GM19099 (cell line): ENCODE data around the gene LANCL2.

Experiments used
- POLR2A ChIP-seq: IDR thresholded peaks from 3 replicates; pipeline ENCODE4 v1.6.1; 2011; ENCODE audit warnings: low read depth; ENCODE audit not compliant: insufficient read length; ENCODE audit errors: extremely low read depth

Gene LANCL2

DNA sequence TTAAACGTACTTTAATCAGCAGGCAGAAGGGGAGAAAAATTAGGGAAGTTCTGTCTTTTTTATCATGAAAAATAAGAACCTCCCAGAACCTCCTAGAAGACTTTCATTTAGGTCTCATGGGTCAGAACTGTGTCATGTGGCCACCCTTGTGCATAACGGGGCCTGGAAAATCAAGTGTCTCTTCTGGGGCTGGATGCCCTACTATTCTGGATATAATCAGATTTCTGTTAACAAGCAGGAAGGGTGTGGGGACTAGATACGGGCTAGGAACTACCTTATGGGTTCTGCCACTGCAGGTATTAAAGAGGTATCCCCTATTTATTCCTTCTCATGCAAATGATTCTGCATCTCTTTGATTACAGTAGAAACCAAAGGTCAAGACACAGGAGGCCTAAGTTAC, 14.1 kb downstream of the LANCL2 start:
- TF ChIP-seq POLR2A: no peak

- TF ChIP-seq POLR2A: no peak
These were observed 16.1 kb downstream of the LANCL2 start for GRCh38 chr7:55381189-55381588.

GRCh38 chr7:55381696-55382095, 16.6 kb downstream of the LANCL2 start:
- TF ChIP-seq POLR2A: no peak

- TF ChIP-seq POLR2A: no peak
These were observed 17.1 kb downstream of the LANCL2 start for GRCh38 chr7:55382251-55382650.

DNA sequence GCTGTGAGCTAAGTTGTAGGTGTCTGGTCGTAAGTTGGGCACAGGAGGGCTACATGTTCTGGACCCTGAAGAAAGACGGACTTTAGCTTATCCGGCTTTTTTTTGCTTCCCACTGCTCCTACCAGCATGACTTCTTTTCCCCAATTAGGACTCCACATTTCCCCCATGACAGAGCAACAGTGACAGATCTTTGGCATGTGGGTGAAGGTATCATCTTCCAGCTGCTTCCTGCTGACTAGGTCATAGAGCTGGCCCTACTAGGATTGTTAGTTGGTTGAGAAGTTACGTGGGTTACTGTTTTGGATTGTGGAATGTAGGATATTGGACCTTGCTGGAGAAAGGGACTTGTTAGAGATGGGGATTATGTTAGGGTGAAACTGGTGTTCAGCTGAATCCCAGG, 21.4 kb downstream of the LANCL2 start:
- no peak for TF ChIP-seq POLR2A

- no peak for TF ChIP-seq POLR2A
These were observed 22.2 kb downstream of the LANCL2 start for GRCh38 chr7:55387062-55387965.

GRCh38 chr7:55396233-55396785, 31.2 kb downstream of the LANCL2 start:
- no peak for TF ChIP-seq POLR2A

DNA sequence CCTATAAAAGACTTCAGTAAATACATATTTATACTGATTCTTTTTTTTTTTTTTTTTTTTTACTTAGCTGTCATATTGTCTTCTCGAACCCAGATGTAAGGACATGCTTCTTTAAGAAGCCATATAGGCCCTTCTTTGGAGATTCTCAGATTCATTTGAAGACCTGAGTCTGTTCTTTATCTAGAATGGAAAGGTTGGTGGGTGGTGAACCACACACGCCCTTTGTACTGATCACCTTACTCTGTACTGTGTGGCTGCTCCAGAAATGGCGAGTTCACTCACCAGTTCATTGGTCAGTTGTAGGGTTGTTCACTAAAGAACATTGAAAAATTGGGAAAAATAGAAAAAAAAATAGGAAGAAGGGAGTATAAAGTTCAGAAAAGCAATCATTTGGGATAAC, 32.5 kb downstream of the LANCL2 start:
- no peak for TF ChIP-seq POLR2A

- no peak for TF ChIP-seq POLR2A
These were observed 35.1 kb downstream of the LANCL2 start for GRCh38 chr7:55400191-55400590.

DNA sequence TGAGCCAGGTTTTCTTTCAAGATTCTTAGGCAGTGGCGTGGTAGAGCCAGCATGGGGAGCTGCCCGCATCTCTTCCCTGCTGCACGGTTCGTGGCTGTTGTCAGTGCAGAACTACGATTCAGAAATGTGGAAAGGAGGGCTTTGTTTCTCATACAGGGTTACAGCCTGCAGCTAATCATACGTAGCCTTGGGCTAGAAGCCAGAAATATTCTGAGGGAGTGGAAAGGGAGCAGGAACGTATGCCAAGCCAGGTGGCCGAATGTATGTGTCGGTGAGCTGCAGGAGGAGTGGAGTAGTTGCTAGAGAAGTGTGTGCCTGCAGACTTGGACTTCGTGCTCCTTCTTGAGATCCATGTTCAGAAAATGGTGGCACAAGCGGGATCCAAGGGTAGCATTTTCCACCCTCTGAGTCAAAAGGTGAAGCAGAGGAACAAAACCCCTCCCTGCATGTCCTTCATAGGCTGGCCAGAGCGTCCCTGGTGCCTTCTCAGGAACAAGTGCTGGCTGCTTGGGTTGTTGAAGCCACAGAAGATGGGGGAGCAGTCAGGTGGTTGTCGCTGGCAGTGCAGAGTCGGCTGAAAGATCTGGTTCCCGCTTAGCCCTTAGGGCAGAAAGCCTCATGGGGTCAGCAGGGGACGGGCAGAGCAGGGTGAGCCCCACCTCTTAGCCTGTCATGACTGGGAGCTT, 40.9 kb downstream of the LANCL2 start:
- TF ChIP-seq POLR2A: no peak

DNA sequence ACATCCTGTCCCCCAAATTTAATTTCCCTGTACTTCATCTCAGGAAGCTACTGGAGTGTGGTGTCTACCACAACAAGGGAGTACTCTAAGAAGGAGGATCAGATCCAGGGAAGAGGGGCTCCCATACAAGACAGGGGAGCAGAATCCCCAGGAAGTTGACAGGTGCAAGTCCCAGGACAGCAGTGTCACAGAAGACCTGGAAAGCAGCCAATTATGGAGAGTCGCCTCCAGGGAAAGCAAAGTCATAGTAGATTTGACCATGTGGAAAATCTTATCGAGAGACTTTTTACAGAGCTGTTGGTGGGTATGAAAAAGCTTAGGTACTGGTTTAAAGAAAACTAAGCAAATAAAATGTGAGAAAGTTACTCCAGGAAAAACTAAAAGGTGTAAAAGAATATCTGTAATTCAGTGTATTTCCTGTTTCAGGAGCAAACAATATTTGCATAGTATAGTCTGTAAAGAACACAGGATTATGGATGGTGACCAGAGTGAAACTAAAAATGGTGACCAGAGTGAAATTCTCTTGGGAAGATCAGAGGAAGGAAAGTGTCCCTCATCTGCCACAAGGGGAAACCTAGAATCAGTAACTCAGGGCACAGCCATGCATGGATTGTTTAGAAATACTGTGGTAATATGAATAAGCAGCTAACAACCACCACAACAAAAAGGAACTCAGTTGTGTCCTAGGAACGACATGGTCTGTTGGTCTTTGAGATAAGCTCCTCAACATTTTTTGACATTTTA, 44.5 kb downstream of the LANCL2 start:
- TF ChIP-seq POLR2A: no peak

DNA sequence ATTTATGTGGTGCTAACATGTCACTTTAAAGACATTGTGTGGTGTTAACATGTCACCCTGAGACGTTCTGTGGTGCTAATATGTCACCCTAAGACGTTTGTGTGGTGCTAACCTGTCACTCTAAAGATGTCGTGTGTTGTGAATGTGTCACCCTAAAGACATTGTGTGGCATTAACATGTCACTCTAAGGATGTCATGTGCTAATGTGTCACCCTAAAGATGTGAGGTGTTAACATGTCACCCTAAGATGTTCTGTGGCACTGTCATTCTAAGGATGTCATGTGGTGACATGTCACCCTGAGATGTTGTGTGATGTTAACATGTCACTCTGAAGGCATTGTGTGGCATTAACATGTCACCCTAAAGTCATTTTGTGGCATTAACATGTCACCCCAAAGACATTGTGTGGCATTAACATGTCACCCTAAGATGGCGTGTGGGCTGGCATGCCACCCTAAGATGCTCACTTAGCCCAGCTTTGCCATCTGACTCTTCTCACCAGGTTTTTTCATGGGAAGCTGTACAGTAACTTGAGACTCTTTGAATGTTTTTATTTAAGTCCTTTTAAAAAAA, 45.6 kb downstream of the LANCL2 start:
- TF ChIP-seq POLR2A: no peak

DNA sequence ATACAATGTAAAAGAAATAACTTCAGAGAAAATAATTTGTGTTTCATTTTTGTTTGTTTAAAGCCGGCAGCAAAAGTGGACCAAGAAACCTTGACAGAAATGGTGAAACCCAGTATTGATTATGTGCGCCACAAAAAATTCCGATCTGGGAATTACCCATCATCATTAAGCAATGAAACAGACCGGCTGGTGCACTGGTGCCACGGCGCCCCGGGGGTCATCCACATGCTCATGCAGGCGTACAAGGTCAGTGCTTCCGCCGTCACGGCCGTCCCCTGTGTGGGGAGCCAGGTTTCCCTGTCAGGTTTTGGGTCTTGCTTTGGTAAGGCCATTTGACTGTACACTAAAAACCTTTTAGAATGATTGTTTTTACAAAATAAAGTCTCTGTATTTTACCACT, 46.7 kb downstream of the LANCL2 start:
- no peak for TF ChIP-seq POLR2A

DNA sequence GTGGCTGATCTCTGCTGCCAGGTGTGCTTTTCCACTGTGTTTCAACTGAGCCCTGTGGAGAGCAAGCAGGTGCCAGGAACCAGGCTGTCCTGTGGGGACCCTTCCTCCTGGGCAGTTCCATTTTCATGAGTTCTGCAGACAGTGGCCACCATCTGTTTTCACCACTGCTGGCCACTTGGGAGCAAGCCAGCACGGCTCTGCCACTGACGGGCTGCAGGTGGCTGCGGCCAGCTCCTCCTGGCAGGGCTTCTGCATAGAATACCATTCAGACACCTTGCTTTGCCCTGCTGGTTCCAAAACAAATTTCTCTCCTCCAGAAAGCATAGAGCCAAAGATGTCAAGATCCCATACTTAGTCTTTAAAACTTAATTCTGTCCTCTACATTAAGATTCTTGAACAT, 48.3 kb downstream of the LANCL2 start:
- TF ChIP-seq POLR2A: no peak
